H1 (cell line): ENCODE data around the gene MIOX. TPM values are rescaled to one million over a fixed set of nuclear protein-coding genes. Genes with fewer than 3 reads are reported as not detected.

ENCODE experiments used
- CTCF ChIA-PET: fragments of 300-600 bp; sonication (Branson Sonifier 250); formaldehyde crosslinking; loops from one replicate; lab custom pipeline; 2021; ENCODE audit not compliant: partially characterized antibody; lab: Charles Lee
- POLR2A ChIA-PET: fragments of 300-600 bp; sonication (Branson Sonifier 250); formaldehyde crosslinking; loops from one replicate; lab custom pipeline; 2021; ENCODE audit warnings: inconsistent platforms; ENCODE audit not compliant: partially characterized antibody; lab: Charles Lee
- DNase-seq, 2 experiments: peaks; one replicate each; pipeline versions ENCODE4 v3.0.0 to v3.0.0-alpha.2; 2010 to 2022; ENCODE audit warnings: low spot score in 2 of 2, low read depth in 1 of 2, mixed read lengths in 1 of 2
- FAIRE-seq: peaks from 2 replicates; lab custom pipeline; 2011; peaks lifted over from hg19 to GRCh38; lab: Jason Lieb, UNC
- H2AFZ ChIP-seq: 2 replicates; pipeline ENCODE4 v1.8.1; 2012; ENCODE audit warnings: low read length, inconsistent platforms
- H2AK5ac ChIP-seq: 2 replicates; pipeline ENCODE4 v1.6.1; 2013; ENCODE audit warnings: low read depth, low read length
- H2BK120ac ChIP-seq: replicated peaks from 2 replicates; pipeline ENCODE3; 2013; ENCODE audit warnings: low read depth, low read length, inconsistent platforms
- H2BK12ac ChIP-seq: 2 replicates; pipeline ENCODE4 v1.6.1; 2013; ENCODE audit warnings: low read depth, low read length
- H2BK15ac ChIP-seq: 2 replicates; pipeline ENCODE4 v1.6.1; 2013; ENCODE audit warnings: low read length
- H2BK20ac ChIP-seq: 2 replicates; pipeline ENCODE4 v1.6.1; 2013; ENCODE audit warnings: low read length
- H2BK5ac ChIP-seq: 2 replicates; pipeline ENCODE4 v1.6.1; 2013; ENCODE audit warnings: low read depth, low read length
- H3K14ac ChIP-seq: 2 replicates; pipeline ENCODE4 v1.6.1; 2013; ENCODE audit warnings: inconsistent platforms; ENCODE audit not compliant: insufficient read length
- H3K18ac ChIP-seq: 2 replicates; pipeline ENCODE4 v1.6.1; 2013; ENCODE audit warnings: low read length; ENCODE audit errors: extremely low read depth
- H3K23ac ChIP-seq: 2 replicates; pipeline ENCODE4 v1.6.1; 2013; ENCODE audit warnings: inconsistent platforms; ENCODE audit not compliant: insufficient read length
- H3K23me2 ChIP-seq: 2 replicates; pipeline ENCODE4 v1.6.1; 2013; ENCODE audit warnings: low read depth, low read length
- H3K27ac ChIP-seq: 2 replicates; pipeline ENCODE4 v1.6.1; 2011; ENCODE audit warnings: low read depth, low read length, inconsistent platforms
- H3K27me3 ChIP-seq, 4 experiments: replicated peaks in 1 of 4; 1 replicate in 1 of 4; 2 replicates in 3 of 4; pipeline versions ENCODE4 v1.6.1 to v1.8.1; 2011 to 2013; ENCODE audit warnings: low read length in 3 of 4, mild to moderate bottlenecking in 3 of 4, inconsistent platforms in 2 of 4, mixed read lengths in 2 of 4, moderate library complexity in 1 of 4; ENCODE audit not compliant: control insufficient read depth in 3 of 4, insufficient read depth in 3 of 4; ENCODE audit errors: extremely low read depth in 1 of 4
- H3K36me3 ChIP-seq, 4 experiments: 2 replicates each; pipeline versions ENCODE4 v1.6.1 to v1.8.1; 2011 to 2013; ENCODE audit warnings: mild to moderate bottlenecking in 4 of 4, low read length in 3 of 4, moderate library complexity in 2 of 4, control low read depth in 1 of 4, inconsistent platforms in 1 of 4; ENCODE audit not compliant: insufficient read depth in 4 of 4, control insufficient read depth in 2 of 4
- H3K4ac ChIP-seq: replicated peaks from 2 replicates; pipeline ENCODE3; 2013; ENCODE audit warnings: low read length, low read depth, mixed read lengths, inconsistent platforms; ENCODE audit not compliant: insufficient read length
- H3K4me1 ChIP-seq, 4 experiments: replicated peaks in 1 of 4; 1 replicate in 1 of 4; 2 replicates in 3 of 4; pipeline versions ENCODE4 v1.6.1 to v1.8.1; 2011 to 2013; ENCODE audit warnings: low read length in 3 of 4, inconsistent platforms in 2 of 4, mixed read lengths in 1 of 4; ENCODE audit not compliant: insufficient read depth in 4 of 4, control insufficient read depth in 3 of 4
- H3K4me2 ChIP-seq, 2 experiments: 2 replicates each; pipeline versions ENCODE4 v1.6.1 to v1.8.1; 2011 to 2013; ENCODE audit warnings: low read depth in 2 of 2, low read length in 2 of 2, control low read depth in 1 of 2, inconsistent platforms in 1 of 2, mild to moderate bottlenecking in 1 of 2; ENCODE audit not compliant: insufficient read depth in 1 of 2
- H3K4me3 ChIP-seq, 4 experiments: fragments of 200-600, 300-600 bp in 1 of 4; sonication (generic), shearing (Covaris generic), sonication (Bioruptor Twin) in 1 of 4; 2 replicates each; pipeline versions ENCODE4 v1.5.1 to v1.8.1; 2011 to 2016; ENCODE audit warnings: low read length in 4 of 4, low read depth in 3 of 4, control low read depth in 2 of 4, inconsistent platforms in 2 of 4, mild to moderate bottlenecking in 2 of 4, mixed read lengths in 1 of 4, moderate library complexity in 1 of 4; ENCODE audit not compliant: insufficient read depth in 2 of 4; ENCODE audit errors: extremely low read depth in 1 of 4
- H3K56ac ChIP-seq: replicated peaks from 2 replicates; pipeline ENCODE3; 2013; ENCODE audit warnings: low read depth, mild to moderate bottlenecking, mixed read lengths, low read length, inconsistent platforms; ENCODE audit not compliant: insufficient read length
- H3K79me1 ChIP-seq: 2 replicates; pipeline ENCODE4 v1.6.1; 2013; ENCODE audit warnings: low read depth, low read length, control low read depth
- H3K79me2 ChIP-seq, 2 experiments: 2 replicates each; pipeline versions ENCODE4 v1.6.1 to v1.8.1; 2012 to 2013; ENCODE audit warnings: low read length in 2 of 2, mild to moderate bottlenecking in 2 of 2, inconsistent platforms in 1 of 2; ENCODE audit not compliant: insufficient read depth in 2 of 2, control insufficient read depth in 1 of 2
- H3K9ac ChIP-seq, 4 experiments: replicated peaks in 1 of 4; 1 replicate in 1 of 4; 2 replicates in 3 of 4; pipeline versions ENCODE4 v1.6.1 to v1.8.1; 2011 to 2013; ENCODE audit warnings: low read depth in 3 of 4, low read length in 3 of 4, control low read depth in 2 of 4, mild to moderate bottlenecking in 2 of 4, moderate library complexity in 2 of 4, inconsistent platforms in 1 of 4; ENCODE audit errors: extremely low read depth in 1 of 4
- H3K9me3 ChIP-seq, 2 experiments: 2 replicates each; pipeline versions ENCODE4 v1.6.1 to v1.8.1; 2012 to 2013; ENCODE audit warnings: mild to moderate bottlenecking in 2 of 2, moderate library complexity in 2 of 2, control low read depth in 1 of 2, inconsistent platforms in 1 of 2, low read depth in 1 of 2, low read length in 1 of 2, mixed read lengths in 1 of 2; ENCODE audit not compliant: insufficient read depth in 2 of 2
- H4K20me1 ChIP-seq, 2 experiments: replicated peaks in 1 of 2; 2 replicates each; pipeline versions ENCODE3 to v1.8.1; 2011 to 2013; ENCODE audit warnings: inconsistent platforms in 2 of 2, low read length in 2 of 2, mild to moderate bottlenecking in 1 of 2; ENCODE audit not compliant: insufficient read depth in 2 of 2, control insufficient read depth in 1 of 2
- H4K5ac ChIP-seq: 2 replicates; pipeline ENCODE4 v1.6.1; 2013; ENCODE audit warnings: low read length, low read depth, mixed read lengths, inconsistent platforms; ENCODE audit not compliant: insufficient read length
- H4K8ac ChIP-seq: 2 replicates; pipeline ENCODE4 v1.8.0; 2013; ENCODE audit warnings: mild to moderate bottlenecking, moderate library complexity, low read length, inconsistent platforms; ENCODE audit not compliant: insufficient read depth; ENCODE audit errors: extremely low read depth
- H4K91ac ChIP-seq: replicated peaks from 2 replicates; pipeline ENCODE3; 2013; ENCODE audit warnings: low read length, mixed read lengths, inconsistent platforms; ENCODE audit not compliant: insufficient read length
- BACH1 ChIP-seq: IDR thresholded peaks from 2 replicates; pipeline ENCODE4 v1.6.1; 2012; ENCODE audit warnings: low read length, improper control_type of control experiment
- CBX5 ChIP-seq: fragments of 300-800, 300-1000 bp; sonication (generic); IDR thresholded peaks from 2 replicates; pipeline ENCODE4 v1.7.1; 2016; ENCODE audit warnings: antibody characterized with exemption, low read length, low read depth
- CHD1 ChIP-seq: IDR thresholded peaks from 2 replicates; pipeline ENCODE4 v1.6.1; 2012; ENCODE audit warnings: low read depth, low read length, improper control_type of control experiment
- EGR1 ChIP-seq: IDR thresholded peaks from 2 replicates; pipeline ENCODE4 v1.6.1; 2011; ENCODE audit warnings: low read depth, low read length, borderline replicate concordance
- JUND ChIP-seq: IDR thresholded peaks from 2 replicates; pipeline ENCODE4 v1.6.1; 2011; ENCODE audit warnings: mild to moderate bottlenecking, improper control_type of control experiment, low read length
- NANOG ChIP-seq: IDR thresholded peaks from 2 replicates; pipeline ENCODE4 v1.6.1; 2011; ENCODE audit warnings: low read length, low read depth, mild to moderate bottlenecking, inconsistent platforms; ENCODE audit not compliant: insufficient read depth, poor library complexity, severe bottlenecking
- NRF1 ChIP-seq: IDR thresholded peaks from 2 replicates; pipeline ENCODE4 v1.6.1; 2011; ENCODE audit warnings: mild to moderate bottlenecking, low read depth, low read length, improper control_type of control experiment
- POLR2AphosphoS5 ChIP-seq: IDR thresholded peaks from 2 replicates; pipeline ENCODE4 v1.6.1; 2011; ENCODE audit warnings: low read depth, low read length
- RBBP5 ChIP-seq: IDR thresholded peaks from 2 replicates; pipeline ENCODE4 v1.7.1; 2012; ENCODE audit warnings: low read depth, mild to moderate bottlenecking, inconsistent platforms, low read length, moderate library complexity, borderline replicate concordance
- SP2 ChIP-seq: IDR thresholded peaks from 2 replicates; pipeline ENCODE4 v1.6.1; 2012; ENCODE audit warnings: mild to moderate bottlenecking, low read length, inconsistent platforms
- SUZ12 ChIP-seq: fragments of 200-600 bp; sonication (generic); IDR thresholded peaks from 2 replicates; pipeline ENCODE4 v1.6.1; 2012; ENCODE audit warnings: mild to moderate bottlenecking, inconsistent platforms, low read length, moderate library complexity, mixed read lengths
- ZNF274 ChIP-seq: IDR thresholded peaks from 2 replicates; pipeline ENCODE4 v1.7.0; 2012; ENCODE audit warnings: low read length, borderline replicate concordance; ENCODE audit errors: extremely low read depth
- WGBS, 2 experiments: shearing (Covaris generic) in 1 of 2; methylation state at CpG; one replicate each; pipeline versions ENCODE4 v1.1.6 to v1.1.7; 2013 to 2015; ENCODE audit warnings: low lambda C conversion rate in 2 of 2, mixed read lengths in 2 of 2, inconsistent platforms in 1 of 2, low coverage in 1 of 2, missing lambda C conversion rate in 1 of 2; ENCODE audit not compliant: insufficient replicate concordance in 2 of 2, insufficient coverage in 1 of 2, insufficient read length in 1 of 2; ENCODE audit errors: extremely low coverage in 1 of 2, missing lambda C conversion rate in 1 of 2; 5-methylcytosine and 5-hydroxymethylcytosine counted together
- polyA plus RNA-seq, 7 experiments: library from polyadenylated mRNA; depleted of rRNA in 3 of 7; stranded (reverse) in 5 of 7; unstranded in 2 of 7; fragments of >200 nt in 5 of 7; fragments of 200-250 nt in 2 of 7; gene quantifications; 1 replicate in 5 of 7; 2 replicates in 1 of 7; 4 replicates in 1 of 7; pipeline versions ENCODE4 v1.2.1 to v1.2.3, GENCODE V29; 2011 to 2013; ENCODE audit warnings: missing spikeins in 2 of 7, mixed read lengths in 2 of 7
- total RNA-seq: library from RNA; stranded (reverse); fragmentation: NEBNext Ultra II Directional; extraction: Animal tissue kit (Norgen Biotek cat#: 25700); gene quantifications from 2 replicates; pipeline ENCODE4 v1.2.1, GENCODE V29; 2021

Gene MIOX
- total and polyA plus RNA-seq, 2 of the 8 experiments (the other 6 are each of a cell fraction or from before 2014, with no cell fraction given): 0.30 to 0.32 TPM

GRCh38 chr22:50505776-50506610, 19.3 kb downstream of the MIOX start:
- H3K9ac ChIP-seq: no peak overlapping the region
- H3K4me2 ChIP-seq: peak overlapping the region in 1 of 2 experiments; percentile 65; a peak in 1 of 4 replicates
- no peak for TF ChIP-seq JUND
- TF ChIP-seq NRF1: no peak
- no peak for TF ChIP-seq NANOG
- TF ChIP-seq SUZ12: no peak
- TF ChIP-seq EGR1: no peak
- TF ChIP-seq CBX5: no peak
- TF ChIP-seq BACH1: no peak
- no peak for TF ChIP-seq POLR2AphosphoS5
- TF ChIP-seq ZNF274: no peak
- TF ChIP-seq CHD1: no peak
- TF ChIP-seq SP2: no peak
- TF ChIP-seq RBBP5: no peak

More at GRCh38 chr22:50505776-50506610, 19.3 kb downstream of the MIOX start:
- no peak overlapping the region for H2BK15ac ChIP-seq
- FAIRE-seq (no peak), DNase-seq (no peak)
- H3K4ac ChIP-seq: no peak overlapping the region
- ChIA-PET POLR2A (interaction anchor here (0.9 to 2.7 kb wide), 3 partner anchors 8 to 24 kb away, joined by 3 to 17 read pairs (median 3); partner anchors contain the start of genes ADM2 and MIOX), CTCF (interaction anchor here (0.8 to 2.7 kb wide), 4 partner anchors 9 to 21 kb away, joined by 3 to 22 read pairs (median 4); no protein-coding TSS in a partner anchor)
- no peak overlapping the region for H2AK5ac ChIP-seq
- WGBS, 2 experiments: 92% methylated on average over 37 of the region's 41 CpGs; no CpG with 5 or more reads in 1 of the 2 experiments
- no peak overlapping the region for H3K27ac ChIP-seq
- H4K8ac ChIP-seq: peak overlapping the region; percentile 11; the same call in 1 of the 2 replicates
- H4K5ac ChIP-seq: no peak overlapping the region
- no peaks in the 10 kb centered on the region for H3K27me3 ChIP-seq
- H3K56ac ChIP-seq: no peak overlapping the region
- no peak overlapping the region for H2BK5ac ChIP-seq
- no peak overlapping the region for H2AFZ ChIP-seq
- peak overlapping the region in 1 of 4 experiments; percentile 100; a peak in 1 of 8 replicates for H3K4me3 ChIP-seq
- no peak overlapping the region for H2BK120ac ChIP-seq
- no peak overlapping the region for H3K14ac ChIP-seq
- H2BK20ac ChIP-seq: no peak overlapping the region
- H3K23ac ChIP-seq: no peak overlapping the region
- H4K91ac ChIP-seq: no peak overlapping the region
- peaks cover 11% of the 10 kb centered on the region; the same call in 1 of the 2 replicates for H3K23me2 ChIP-seq
- H3K79me2 ChIP-seq: peaks cover 0 to 18% of the 10 kb centered on the region in 2 experiments; a peak in 2 of 4 replicates
- H3K4me1 ChIP-seq: peaks cover 2 to 8% (median 5%) of the 10 kb centered on the region in 4 experiments
- H4K20me1 ChIP-seq: peaks cover 0 to 18% of the 10 kb centered on the region in 2 experiments
- no peak overlapping the region for H2BK12ac ChIP-seq
- no peaks in the 10 kb centered on the region for H3K9me3 ChIP-seq
- H3K36me3 ChIP-seq: peaks cover 0 to 15% (median 0%) of the 10 kb centered on the region in 4 experiments; a peak in 3 of 8 replicates
- peaks cover 9% of the 10 kb centered on the region; the same call in 1 of the 2 replicates for H3K79me1 ChIP-seq
- no peak overlapping the region for H3K18ac ChIP-seq
